Left lung (tissue), 10 donors: ENCODE data around the gene RPS10. TPM values are rescaled to one million over a fixed set of nuclear protein-coding genes. Genes with fewer than 3 reads are reported as not detected.

Experiments used
- ATAC-seq: fragments of 200-7000 bp; cut with Tn5 transposase; one replicate; pipeline ENCODE4 v1.9.1; 2020; ENCODE audit warnings: moderate library complexity
- DNase-seq, 4 donors: peaks; one replicate each; pipeline ENCODE4 v3.0.0-alpha.2; 2013 to 2020
- H3K27ac ChIP-seq, 2 donors: fragments of 200-600 bp; sonication (generic) in 1 of 2; one replicate each; pipeline versions ENCODE4 v1.5.0 to v1.8.0; 2020 to 2021
- H3K27me3 ChIP-seq, 2 donors: fragments of 200-600 bp; sonication (generic) in 1 of 2; one replicate each; pipeline versions ENCODE4 v1.5.0 to v1.8.0; 2020 to 2021
- H3K36me3 ChIP-seq, 2 donors: fragments of 200-600 bp; sonication (generic) in 1 of 2; one replicate each; pipeline versions ENCODE4 v1.5.0 to v1.8.0; 2020 to 2021
- H3K4me1 ChIP-seq, 2 donors: fragments of 200-600 bp; one replicate each; pipeline ENCODE4 v1.8.0; 2021
- H3K4me3 ChIP-seq, 2 donors: fragments of 200-600 bp; sonication (generic) in 1 of 2; one replicate each; pipeline versions ENCODE4 v1.5.0 to v1.8.0; 2020 to 2021; ENCODE audit warnings: mild to moderate bottlenecking in 1 of 2
- H3K9me3 ChIP-seq, 2 donors: fragments of 200-600 bp; sonication (generic) in 1 of 2; one replicate each; pipeline versions ENCODE4 v1.5.0 to v1.8.0; 2020 to 2021
- CTCF ChIP-seq, 2 donors: fragments of 200-600 bp; sonication (generic) in 1 of 2; IDR thresholded peaks; one replicate each; pipeline versions ENCODE4 v1.5.0 to v1.8.0; 2021; ENCODE audit warnings: antibody characterized with exemption in 2 of 2
- intact Hi-C, 2 donors: fragments of 100-400 bp; cut with DNase I; formaldehyde crosslinking; loops; one replicate each; pipeline versions ENCODE4 v1.11.2 to v1.14.2; 2022
- polyA plus RNA-seq, 6 donors: library from polyadenylated mRNA; unstranded; fragments of 120-200 nt; gene quantifications; one replicate each; pipeline ENCODE4 v1.2.1, GENCODE V29; 2013; ENCODE audit not compliant: insufficient read length in 6 of 6
- total RNA-seq, 2 donors: library from RNA; stranded (reverse); fragmentation: NEBNext Ultra II Directional; extraction: Animal tissue kit (Norgen Biotek cat#: 25700); gene quantifications; one replicate each; pipeline ENCODE4 v1.2.1, GENCODE V29; 2021
- donor health status: DM: no; HTN: yes; CAD: no.
- donor health status: DM: no; HTN: no; CAD: no.

The RPS10 gene
- total and polyA plus RNA-seq, 8 donors, result 1,031 to 1,686 (median 1,594) TPM

GRCh38 chr6:34455831-34456230 is 30.0 kb upstream of the RPS10 start:
- Histone ChIP-seq H3K4me3 (no peak overlapping the region), H3K9me3 (no peaks in the 10 kb centered on the region), H3K27me3 (no peaks in the 10 kb centered on the region), H3K27ac (no peak overlapping the region), H3K36me3 (no peaks in the 10 kb centered on the region), H3K4me1 (no peaks in the 10 kb centered on the region)
- TF ChIP-seq CTCF (IDR thresholded peaks at IDR 0.05), result no peak
- intact Hi-C loops, result no loop called here
- DNase-seq (no peak), ATAC-seq (no peak)

- intact Hi-C loops, result no loop called here
- H3K4me3 ChIP-seq, result no peak overlapping the region
- TF ChIP-seq CTCF (IDR thresholded peaks at IDR 0.05), result no peak
- no peak overlapping the region for H3K27ac ChIP-seq
- H3K4me1 ChIP-seq, result no peaks in the 10 kb centered on the region
- DNase-seq (no peak), ATAC-seq (no peak)
- H3K27me3 ChIP-seq, result no peaks in the 10 kb centered on the region
- no peaks in the 10 kb centered on the region for H3K9me3 ChIP-seq
- H3K36me3 ChIP-seq, result no peaks in the 10 kb centered on the region
These were observed 25.3 kb upstream of the RPS10 start for GRCh38 chr6:34451192-34451591.

DNA sequence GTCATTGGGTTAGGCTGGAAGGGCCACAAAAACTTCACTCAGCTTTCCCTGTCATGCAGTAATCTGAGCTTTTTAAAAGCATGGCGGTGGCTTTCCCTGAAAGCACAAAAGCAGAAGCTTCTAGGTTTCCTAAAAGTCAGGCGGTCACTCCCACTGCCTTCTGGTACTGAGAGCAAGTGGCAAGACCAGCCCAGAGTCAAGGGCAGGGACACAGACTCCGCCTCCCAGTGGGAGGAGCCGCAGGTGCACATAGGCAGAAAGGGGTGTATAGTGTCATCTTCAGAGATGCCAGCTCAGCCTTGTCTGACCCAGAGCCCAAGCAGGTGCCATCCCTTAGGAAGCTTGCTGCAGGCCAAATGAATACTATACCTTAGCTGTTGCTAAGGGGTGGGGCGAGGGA is 22.0 kb upstream of the RPS10 start:
- ATAC-seq (peak; percentile 56), DNase-seq (no peak)
- TF ChIP-seq CTCF (IDR thresholded peaks at IDR 0.05), result no peak
- H3K27ac ChIP-seq, result no peak overlapping the region
- no peaks in the 10 kb centered on the region for H3K4me1 ChIP-seq
- H3K9me3 ChIP-seq, result no peaks in the 10 kb centered on the region
- intact Hi-C loops, result no loop called here
- no peak overlapping the region for H3K4me3 ChIP-seq
- H3K36me3 ChIP-seq, result no peaks in the 10 kb centered on the region
- no peaks in the 10 kb centered on the region for H3K27me3 ChIP-seq

GRCh38 chr6:34447386-34447785 is 21.5 kb upstream of the RPS10 start:
- no peak for DNase-seq
- H3K27ac ChIP-seq, result no peak overlapping the region

GRCh38 chr6:34445313-34445860 is 19.5 kb upstream of the RPS10 start:
- Histone ChIP-seq H3K9me3 (no peaks in the 10 kb centered on the region), H3K4me3 (no peak overlapping the region), H3K27ac (no peak overlapping the region), H3K4me1 (no peaks in the 10 kb centered on the region), H3K27me3 (no peaks in the 10 kb centered on the region), H3K36me3 (no peaks in the 10 kb centered on the region)
- DNase-seq (no peak), ATAC-seq (no peak)
- intact Hi-C loops, result no loop called here
- no peak for TF ChIP-seq CTCF (IDR thresholded peaks at IDR 0.05)

More at GRCh38 chr6:34447386-34447785, 21.5 kb upstream of the RPS10 start:
- H3K4me1 ChIP-seq, result no peaks in the 10 kb centered on the region
- no peaks in the 10 kb centered on the region for H3K36me3 ChIP-seq
- no peak overlapping the region for H3K4me3 ChIP-seq
- no peak for ATAC-seq
- intact Hi-C loops, result no loop called here
- no peaks in the 10 kb centered on the region for H3K27me3 ChIP-seq
- no peaks in the 10 kb centered on the region for H3K9me3 ChIP-seq
- TF ChIP-seq CTCF (IDR thresholded peaks at IDR 0.05), result no peak
